ENCODE results near the gene DHDDS.

The DHDDS gene

DNA sequence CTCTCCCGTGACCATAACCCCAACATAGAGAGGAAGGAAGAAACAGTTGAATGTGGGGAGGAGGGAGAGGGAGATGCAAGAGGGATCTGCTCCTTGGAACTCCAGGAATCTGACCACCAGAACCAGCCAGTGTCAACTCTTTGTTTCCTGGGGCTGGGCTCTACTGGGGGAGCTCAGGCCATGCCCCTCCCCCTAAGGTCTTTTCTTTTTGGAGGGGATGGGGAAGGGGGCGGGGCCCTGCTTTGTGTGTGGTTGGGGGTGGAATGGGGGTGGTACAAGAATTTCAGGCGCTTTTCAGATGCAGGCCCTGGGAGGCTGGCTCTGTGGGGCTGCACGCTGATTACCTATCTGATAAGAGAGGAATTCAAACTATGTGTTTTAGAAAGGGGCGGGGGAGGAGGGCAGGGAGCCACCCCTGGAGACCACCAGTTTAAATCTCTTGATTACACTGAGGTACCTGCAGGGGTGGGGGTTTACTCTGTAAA, 13.2 kb upstream of the DHDDS start:
- no peak for DNase-seq

DNA sequence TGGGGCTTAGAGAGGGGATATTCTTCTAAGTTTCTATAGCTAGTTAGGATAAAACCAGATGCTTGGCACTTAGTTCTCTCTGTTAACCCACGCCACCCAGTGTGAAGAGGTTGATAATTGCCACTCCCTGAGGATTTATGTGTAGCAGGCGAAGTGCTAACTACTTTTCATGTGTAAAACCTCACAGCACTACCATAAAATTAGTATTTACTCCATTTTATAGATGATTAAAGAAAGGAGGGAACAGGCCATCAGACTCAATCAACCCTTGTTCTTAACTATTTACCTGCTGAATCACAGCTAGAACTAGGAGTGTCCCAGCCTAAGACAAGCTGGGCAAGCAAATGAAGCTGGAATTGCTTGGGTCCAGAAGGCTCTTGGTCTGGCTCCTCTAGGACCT, 12.6 kb upstream of the DHDDS start:
- DNase-seq: no peak

DNA sequence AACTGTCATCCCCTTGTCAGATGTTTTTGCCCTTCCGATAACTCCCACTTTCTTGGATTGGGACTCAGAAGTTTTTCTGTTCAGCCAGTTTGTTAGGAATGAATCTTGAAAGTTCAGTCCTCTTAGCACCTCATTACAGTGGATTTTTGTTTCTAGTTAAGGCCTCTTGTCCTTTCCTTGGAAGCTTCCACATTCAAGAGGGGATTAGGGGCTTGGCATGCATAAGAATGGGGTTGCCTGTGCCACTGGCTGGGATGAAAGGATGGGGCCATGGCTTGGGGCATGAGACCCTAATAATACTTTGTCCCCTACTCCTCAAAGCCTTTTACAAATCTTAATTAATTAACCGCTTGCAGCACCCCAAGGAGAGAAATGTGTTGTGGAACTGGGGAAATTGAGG, 2.4 kb upstream of the DHDDS start:
- no peak for DNase-seq

- no peak for DNase-seq
Measured at GRCh38 chr1:26432793-26433192, 672 bp downstream of the DHDDS start.

- DNase-seq: no peak
Measured at GRCh38 chr1:26434161-26434752, 2.1 kb downstream of the DHDDS start.

GRCh38 chr1:26438041-26438440, 5.9 kb downstream of the DHDDS start:
- DNase-seq: no peak

- no peak for DNase-seq
Measured at GRCh38 chr1:26440259-26440658, 8.1 kb downstream of the DHDDS start.

DNA sequence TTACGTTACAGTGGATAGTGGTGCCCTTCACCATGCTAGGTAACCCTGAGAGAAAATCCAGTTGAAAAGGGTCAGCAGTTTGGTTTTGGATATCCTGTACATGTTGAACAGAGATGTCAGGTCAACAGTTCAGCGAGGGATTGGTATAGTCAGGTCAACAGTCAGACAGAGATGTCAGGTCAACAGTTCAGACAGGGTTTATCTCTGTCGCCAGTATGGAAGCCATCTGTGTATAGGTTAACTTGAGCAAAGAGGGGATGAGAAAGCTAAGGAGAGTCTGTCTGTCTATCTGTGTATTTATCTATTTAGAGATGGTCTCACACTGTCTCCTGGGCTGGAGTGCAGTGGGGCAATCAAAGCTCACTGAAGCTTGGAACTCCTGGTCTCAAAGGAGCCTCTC, 17.7 kb downstream of the DHDDS start:
- DNase-seq: no peak

DNA sequence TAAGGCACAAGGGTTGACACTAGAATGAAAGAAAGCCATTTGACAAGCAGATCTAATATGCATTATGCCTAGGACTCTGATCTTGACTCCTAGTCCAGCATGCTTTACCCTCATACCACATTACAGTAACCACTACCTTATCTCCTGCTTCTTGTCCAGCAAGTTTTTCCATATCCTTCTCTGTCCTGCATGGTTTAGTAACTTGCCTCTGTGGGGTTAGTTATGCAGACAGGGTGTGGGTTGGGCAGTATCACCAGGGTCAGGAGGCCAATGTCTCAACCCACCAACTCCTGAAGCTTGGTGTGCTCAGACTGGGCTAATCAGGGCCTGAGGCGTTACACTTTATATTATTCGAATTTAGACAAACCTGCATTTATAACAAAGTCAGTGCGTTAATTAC, 18.8 kb downstream of the DHDDS start:
- no peak for DNase-seq

DNA sequence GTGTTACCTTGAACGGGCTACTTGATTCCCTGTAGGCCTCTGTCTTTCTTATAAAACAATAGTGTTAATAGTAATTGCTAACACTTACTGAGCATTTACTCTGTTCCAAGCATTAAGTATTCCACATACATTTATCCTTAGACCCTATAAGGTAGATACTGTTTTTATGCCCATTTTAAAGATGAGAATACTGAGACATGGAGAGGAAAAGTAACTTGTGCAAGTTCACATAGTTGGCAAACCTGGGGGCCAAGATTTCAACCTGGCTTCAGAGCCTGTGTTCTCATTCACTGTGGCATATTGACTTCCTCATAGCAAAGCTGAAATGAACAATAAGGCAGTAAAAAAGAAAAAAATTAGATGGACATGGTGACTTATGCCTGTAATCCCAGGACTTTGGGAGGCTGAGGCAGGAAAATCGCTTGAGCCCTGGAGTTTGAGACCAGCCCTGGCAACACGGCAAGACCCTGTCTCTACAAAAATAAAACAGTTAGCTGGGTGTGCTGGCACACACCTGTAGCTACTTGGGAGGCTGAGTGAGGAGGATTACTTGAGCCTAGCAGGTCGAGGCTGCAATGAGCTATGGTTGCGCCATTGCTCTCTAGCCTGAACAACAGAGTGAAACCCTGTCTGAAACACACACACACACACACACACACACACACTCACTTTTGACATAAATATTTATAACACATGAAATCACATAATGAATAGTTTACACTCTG, 20.5 kb downstream of the DHDDS start:
- DNase-seq: no peak

- DNase-seq: no peak
Measured at GRCh38 chr1:26459148-26459547, 27.0 kb downstream of the DHDDS start.

DNA sequence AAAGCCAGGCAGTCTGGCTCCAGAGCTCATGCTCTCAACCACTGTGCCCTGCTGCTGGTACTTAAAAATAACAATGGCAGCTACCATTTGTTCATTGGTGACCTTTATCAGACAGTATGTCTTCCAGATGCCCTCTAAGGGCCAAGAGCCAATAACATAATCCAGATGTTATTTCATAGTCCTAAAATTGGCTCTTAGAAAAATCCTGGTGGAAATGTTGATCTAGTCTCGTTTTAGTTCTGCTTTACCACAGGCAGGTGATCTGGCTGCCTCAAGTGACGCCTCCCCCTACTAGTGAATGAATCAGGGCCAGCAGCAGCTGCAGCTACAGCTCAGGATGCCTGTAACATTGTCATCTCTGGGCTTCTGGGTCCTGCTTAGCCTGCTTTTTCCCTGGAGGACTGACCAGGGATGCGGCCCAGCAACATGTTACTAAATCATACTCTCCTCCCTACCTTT, 27.5 kb downstream of the DHDDS start:
- no peak for DNase-seq

DNA sequence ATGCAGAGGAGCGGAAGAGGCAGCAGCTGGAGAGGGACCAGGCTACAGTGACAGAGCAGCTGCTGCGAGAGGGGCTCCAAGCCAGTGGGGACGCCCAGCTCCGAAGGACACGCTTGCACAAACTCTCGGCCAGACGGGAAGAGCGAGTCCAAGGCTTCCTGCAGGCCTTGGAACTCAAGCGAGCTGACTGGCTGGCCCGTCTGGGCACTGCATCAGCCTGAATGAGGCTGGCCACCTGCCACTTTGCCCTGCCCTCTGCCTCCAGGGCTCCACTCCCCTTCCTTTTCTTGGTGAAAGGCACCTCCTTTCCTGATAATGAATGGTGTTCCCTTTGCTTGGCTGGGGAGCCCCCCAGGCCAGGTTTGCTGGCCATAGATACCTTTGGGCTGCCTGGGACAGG, 36.8 kb downstream of the DHDDS start:
- DNase-seq: no peak

- DNase-seq: peak; percentile 33
Measured at GRCh38 chr1:26469558-26469957, 37.4 kb downstream of the DHDDS start.

DNA sequence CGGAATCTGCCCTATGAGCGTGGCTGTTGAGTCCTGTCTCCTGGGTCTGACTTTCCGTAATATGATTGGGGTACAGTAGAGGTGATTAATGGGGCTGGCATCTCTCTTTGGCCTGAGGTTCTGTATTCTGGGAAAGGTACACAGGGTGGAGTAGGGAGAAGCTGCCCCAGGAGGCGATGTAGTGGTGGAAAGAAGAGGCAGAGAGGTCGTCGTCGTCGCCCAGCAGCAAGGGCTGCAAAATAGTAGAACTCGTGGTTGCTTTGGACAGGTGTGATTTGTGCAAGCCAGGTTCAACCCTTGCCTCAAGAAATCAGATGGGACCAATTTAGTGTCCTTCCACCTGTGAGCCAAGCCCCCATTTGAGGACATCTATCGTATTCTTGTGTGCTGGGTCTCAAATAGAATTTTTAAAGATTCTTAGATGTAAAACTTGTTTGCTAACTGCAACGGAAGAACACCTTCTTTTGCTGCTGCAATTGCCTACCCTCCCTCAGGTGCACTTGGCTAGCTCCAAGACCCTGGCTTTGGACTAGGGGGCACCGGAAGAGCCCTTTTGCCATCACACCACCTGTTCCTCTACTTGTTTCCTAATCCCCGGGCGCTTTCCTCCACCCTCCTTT, 38.9 kb downstream of the DHDDS start:
- DNase-seq: no peak

- DNase-seq: no peak
Measured at GRCh38 chr1:26471498-26472319, 39.6 kb downstream of the DHDDS start.

GRCh38 chr1:26472320-26472900, 40.3 kb downstream of the DHDDS start, which contains the start of gene HMGN2:
TSS of gene HMGN2 (plus strand) at chr1:26472440. CDS start at chr1:26472613, 173 bp downstream.
- peak; percentile 79 for DNase-seq

- peak; percentile 81 for DNase-seq
Measured at GRCh38 chr1:26472901-26473845, 41.1 kb downstream of the DHDDS start.

DNA sequence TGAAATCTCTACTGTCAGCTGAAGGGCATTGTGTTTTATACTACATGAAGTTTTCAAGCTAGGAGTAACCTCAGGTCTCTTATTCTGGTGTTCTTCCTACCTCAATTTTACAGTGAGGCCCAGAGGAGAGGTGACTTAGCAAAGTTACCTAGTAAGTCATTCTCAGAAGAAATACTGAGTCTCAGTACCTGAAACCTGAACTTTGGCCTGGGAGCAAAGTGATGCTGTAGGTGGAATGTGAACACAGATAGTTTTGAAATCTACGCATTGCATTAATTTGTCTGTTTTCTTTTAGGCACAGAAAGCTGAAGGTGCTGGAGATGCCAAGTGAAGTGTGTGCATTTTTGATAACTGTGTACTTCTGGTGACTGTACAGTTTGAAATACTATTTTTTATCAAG, 42.7 kb downstream of the DHDDS start:
- DNase-seq: no peak

DNA sequence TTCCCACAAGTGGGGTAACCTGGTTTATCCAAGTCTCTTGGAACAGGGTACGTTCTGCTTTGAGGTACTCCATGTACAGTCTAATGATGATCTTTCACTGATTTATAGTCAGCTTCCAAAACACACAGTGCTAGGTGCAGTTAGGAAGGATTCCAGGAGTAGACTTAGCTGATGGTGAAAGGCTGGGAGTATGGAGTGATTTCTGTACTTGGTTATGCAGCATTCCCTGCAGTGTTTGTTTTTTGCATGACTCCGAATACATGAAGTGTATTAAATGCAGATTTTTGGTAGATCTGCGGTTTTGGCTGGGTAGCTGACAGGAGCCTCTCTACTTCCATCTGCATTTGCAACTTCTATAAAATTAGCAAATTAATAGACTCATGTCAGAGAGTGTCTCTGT, 43.9 kb downstream of the DHDDS start:
- no peak for DNase-seq

GRCh38 chr1:26476958-26477357, 44.8 kb downstream of the DHDDS start:
- DNase-seq: no peak
